GM19452 (cell line): ENCODE results near the gene TRIM14.
A peak's percentile ranks its signal among the peaks of the same experiment; 100 is the strongest.
"Not testable (repeated sequence)": the region's sequence is repeated elsewhere in the genome, so short reads cannot be mapped to it uniquely, and the experiment has no call there.

Experiments
- ATAC-seq: cut with Tn5 transposase; IDR thresholded peaks from one replicate; pipeline ENCODE4 v1.9.1; 2021; ENCODE audit not compliant: unreplicated experiment

TRIM14 gene

DNA sequence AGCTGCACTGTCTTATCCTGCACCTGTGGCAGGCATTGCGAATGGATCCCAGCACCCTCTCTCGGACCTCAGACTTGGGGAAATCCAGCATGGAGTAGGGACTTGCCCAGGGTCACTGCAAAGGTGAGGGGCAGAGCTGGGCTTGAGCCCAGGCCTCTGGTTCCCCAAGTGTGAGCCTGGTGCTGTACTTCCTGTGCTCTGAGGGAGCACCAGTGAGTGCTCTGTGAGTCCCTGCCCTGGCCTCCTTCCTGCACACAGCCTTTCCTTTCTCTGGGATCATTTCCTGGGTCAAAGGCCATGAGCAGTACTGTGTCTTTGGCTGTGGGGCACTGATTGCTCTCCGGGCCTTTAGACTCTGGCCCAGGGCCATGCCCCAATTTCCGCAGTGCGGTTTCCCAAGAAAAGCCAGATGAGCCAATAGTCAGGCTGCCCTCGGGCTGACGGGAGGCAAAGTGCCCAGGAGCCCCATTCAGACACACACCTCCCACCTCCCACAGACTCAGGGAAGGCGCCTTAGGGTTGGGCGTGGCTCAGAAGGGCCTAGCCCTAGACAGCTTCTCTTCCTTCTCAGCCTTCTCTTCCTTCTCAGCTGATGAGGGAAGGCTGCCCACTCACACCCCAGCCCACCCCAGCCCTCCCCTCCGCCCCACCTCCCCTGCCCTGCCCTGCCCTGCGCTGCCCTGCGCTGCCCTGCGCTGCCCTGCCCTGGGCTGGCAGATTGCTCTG, 23.3 kb upstream of the TRIM14 start:
- ATAC-seq, result no peak

DNA sequence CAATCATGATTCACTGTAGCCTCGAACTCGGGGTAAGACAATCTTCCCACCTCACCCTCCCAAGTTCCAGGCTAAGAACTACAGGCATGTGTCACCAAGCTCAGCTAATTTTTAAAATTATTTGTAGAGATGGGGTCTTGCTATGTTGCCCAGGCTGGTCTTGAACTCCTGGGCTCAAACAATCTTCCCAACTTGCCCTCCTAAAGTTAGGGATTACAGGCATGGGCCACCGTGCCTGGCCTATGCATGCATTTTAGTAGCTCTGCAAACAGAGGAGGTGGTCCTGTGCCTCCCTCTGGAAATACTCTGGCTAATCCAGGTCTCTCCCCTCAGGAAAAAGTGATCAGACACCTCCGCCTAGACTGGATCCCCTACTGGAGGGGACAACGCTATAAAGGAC, 21.5 kb upstream of the TRIM14 start:
- ATAC-seq, result no peak

DNA sequence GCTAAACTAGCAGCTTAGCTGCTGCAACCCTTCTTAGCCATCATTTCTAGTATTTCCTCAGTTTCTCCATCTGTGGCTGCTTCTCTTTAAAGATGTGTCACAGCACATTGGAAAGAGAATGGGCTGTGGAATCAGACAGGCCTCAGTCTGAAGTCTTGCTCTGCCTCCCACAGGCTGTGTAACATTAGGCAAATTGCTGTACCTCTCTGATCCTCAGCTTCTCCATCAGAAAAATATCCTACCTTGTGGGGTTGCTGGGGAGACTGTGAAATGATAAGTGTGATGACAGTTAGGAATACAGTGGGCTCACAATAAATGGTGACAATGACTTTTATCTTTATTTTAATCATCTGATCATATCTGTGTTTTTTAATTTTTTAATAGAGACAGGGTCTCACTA, 17.5 kb upstream of the TRIM14 start:
- no peak for ATAC-seq

DNA sequence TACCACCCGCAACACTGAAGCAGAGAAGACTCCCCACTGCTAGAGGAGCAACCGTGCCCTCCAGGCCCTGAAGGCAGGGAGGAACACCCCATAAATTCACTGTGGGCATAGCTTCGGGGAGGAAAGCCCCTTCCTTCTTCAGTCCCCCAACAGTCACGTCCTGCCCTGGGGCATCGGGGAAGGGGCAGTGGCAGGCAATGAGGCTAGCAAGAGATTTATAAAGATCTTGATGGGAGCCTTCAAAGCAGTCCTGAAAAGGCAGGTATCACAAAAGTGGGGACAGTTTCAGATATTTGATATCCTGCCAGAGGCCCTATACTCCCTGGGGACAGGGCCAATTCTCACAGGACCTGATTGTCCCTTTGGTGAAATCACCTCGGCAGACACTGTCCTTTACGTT, 16.9 kb upstream of the TRIM14 start:
- no peak for ATAC-seq

DNA sequence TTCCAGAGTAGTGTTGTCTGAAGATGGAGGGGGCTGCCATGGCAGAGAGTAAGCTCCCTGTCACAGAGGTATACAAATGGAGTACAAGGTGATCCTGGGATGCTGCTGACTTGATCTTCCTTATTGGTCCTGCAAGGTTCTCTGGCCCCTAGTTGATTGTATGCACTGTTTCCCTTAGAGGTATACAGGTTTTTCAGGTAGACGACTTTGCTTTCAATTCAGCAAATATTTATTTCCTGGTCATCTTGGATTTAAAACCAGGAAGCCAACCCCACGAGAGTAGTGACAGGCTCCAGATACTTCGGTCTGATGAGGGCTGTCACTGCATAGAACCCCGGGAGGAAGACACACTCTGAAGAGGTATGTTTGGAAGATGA, 16.5 kb upstream of the TRIM14 start:
- no peak for ATAC-seq

DNA sequence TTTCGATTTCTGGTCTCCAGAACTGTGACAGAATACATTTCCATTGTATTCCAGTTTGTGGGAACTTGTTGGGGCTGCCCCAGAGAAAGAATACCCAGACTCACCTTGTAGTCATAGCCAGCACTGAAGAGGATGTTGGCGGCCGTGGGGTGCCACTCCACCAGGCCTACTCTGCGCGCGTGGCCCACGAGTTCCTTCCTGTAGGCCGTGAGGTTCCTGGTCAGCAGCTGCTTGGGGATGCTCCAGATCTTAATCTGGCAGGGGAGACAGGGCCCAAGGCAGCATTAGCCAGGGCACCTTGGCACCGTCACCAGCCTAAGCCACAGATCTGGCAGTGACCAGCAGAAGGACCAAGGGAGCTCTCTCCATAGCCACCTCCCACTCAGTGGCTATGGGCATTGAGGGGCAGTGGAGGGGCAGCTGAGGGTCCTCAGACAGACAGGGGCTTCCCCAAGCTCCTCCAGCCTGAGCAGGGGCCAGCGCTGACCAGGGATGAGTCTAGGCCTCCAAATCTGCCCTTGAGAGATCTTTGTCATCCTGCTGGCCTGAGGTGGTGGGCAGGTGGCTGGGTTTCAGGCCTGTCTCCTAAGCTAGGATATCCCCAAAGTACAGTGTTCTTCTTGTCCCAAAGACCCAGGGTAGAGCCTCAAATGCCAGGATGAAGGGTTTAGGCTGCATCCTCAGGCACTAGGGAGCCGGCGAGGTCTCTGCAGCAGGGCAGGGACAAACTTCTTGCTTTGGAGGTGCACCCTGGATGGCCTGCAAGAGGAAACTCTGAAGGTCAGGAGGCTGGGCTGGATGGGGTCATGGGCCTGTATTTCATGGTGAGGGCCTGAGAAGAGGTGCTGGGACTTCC, 15.9 kb upstream of the TRIM14 start:
- ATAC-seq, result no peak

DNA sequence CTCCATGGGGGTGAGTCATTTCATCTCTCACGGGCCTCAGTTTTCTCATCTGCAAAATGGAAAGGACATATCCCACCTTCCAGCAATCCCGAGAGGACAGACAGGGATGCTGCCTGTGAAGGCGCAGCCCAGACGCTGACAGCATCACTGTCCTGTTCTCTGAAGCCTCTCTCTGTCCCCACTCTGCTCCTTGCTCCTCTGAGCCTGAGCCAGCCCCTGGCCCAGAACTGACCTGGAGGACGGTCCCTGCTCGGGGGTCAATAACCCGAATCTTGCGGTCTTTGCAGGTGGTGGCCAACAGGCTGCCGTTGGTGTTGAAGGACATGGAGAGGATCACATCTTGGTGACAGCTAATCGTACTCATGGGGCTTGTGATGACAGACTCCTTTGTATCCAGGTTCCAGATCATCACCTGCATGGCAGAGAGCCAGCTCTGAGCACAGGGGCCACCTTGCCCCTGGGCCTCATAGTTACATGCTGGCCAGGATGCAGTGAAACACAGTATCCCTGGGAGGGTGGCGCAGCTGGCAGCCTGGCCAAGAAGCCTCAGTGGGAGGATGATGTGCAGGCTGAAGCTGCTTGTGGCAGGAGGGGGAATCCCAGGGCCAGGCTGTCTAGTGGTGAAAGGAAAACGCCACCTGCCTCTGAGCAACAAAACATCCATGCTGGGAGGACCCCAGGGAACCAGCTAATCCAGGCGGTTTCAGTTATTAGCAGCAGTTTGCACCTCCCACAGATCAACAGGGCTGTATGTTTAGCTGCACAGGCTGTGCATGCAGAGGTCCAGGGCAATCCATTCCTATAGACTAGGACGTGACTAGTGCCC, 14.0 kb upstream of the TRIM14 start:
- ATAC-seq, result no peak

DNA sequence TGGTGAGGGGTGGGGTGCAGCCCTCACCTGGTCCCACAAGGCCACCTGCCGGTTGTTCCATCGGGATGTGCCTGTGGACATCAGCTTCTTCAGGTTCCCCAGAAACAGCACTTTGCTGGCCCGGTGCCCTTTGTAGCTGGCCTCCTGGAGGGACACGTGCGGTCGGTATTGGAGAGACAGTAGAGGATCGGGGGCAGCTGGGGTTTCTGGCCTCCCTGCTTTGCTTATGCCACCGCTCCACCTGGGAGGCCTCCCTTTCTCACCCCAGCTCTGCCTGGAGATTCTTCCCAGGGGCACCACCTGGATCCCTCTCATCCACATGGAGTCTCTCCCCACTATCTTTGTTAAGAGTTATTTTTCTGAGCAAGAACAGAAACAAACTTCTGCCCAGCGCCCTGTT, 13.1 kb upstream of the TRIM14 start:
- ATAC-seq, result no peak

DNA sequence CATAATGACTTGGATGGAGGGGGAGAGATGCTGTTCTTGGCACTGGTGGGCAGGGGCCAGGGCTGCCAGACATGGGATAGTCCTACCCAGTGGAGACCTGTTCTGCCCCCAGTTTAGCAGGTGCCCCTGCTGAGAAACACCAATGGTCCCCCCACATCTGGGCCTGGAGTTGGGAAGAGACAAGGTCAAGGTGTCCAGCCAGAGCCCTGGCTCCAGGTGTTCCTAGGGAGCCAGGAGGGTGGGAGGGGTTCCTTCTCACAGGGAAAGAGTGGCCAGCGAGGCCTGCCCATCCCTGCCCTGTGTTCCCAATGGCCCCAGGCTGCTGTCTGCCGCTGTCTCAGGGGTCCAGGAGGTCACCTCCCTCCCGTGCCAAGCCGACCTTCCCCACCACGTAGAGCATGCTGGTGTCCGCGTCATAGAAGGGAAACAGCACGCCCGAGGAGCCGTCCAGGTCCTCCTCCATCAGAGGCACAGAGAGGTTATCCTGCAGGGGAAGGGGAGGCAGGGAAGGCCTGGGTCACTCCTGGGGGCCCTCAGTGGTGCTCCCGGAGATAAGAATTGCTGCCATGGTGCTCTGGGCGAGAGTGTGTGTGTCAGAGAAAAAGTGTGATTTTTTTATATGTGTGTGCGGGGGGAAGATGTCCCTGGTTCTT, 11.7 kb upstream of the TRIM14 start:
- ATAC-seq, result no peak

DNA sequence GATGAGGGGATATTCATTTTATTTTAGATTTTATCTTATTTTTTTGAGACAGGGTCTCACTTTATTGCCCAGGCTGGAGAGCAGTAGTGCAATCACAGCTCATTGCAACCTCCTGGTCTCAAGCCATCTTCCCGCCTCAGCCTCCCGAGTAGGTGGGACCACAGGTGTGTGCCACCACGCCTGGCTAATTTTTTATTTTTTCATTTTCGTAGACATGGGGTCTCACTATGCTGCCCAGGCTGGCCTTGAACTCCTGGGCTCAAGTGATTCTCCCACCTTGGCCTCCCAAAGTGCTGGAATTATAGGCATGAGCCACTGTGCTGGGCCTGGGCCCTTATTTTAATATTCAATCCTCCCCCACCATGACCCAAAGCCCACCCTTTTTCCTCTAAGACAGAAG, 11.0 kb upstream of the TRIM14 start:
- ATAC-seq, result not testable (repeated sequence)

DNA sequence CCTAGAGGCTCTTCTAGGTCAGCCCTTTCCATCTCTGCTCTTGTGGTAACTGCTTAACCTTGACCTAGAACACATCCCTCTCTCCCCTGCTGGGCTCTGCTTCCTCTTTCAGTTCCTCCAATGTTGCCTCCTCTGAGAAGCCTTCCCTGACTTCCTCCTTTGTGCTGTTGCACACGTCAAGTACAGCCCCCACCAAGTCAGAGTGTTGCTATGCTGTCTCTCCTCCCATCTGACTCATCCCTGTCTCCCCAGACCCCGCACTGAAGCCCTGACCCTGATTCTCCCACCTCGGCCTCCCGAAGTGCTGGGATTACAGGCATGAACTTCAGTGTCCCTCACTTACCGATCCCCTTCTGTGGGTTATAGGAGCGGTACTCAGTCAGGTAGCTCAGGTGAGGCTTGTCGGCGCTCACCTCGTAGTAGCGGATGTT, 10.4 kb upstream of the TRIM14 start:
- peak; percentile 83 for ATAC-seq

DNA sequence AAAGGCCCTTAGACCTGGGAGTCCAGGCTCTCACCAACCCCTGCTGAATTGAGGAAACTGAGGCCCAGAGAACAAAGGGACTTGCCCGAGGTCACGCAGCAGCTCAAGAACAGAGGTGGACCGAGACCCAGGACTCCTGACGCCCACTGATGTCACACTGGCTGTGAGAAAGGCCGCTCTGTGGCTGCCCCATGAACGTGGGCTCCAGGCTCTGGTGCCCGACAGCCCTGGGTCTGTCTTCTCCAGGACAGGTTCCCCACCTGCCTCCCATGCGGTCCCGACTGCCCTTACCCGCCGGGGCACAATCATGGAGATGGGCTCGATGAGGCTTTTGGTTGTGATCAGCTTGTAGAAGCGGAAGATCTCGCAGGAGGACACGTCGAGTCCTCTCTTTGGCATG, 9.3 kb upstream of the TRIM14 start:
- no peak for ATAC-seq

DNA sequence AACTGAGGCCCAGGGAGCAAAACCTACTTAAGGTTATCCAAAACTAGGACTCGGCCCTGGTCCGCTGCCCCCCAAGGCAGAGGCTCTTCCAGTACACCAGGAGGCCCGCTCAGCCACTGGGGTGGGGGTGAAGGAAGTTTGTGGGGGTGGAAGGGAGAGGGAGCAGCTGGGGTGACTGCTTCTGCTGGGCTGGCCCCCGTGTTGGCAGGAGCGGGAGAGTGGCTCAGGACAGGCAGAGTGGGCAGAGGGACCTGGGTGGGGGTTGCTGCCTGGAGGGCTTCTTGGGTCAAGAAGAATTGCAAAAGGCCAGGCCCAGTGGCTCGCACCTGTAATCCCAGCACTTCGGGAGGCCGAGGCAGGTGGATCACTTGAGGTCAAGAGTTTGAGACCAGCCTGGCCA, 8.2 kb upstream of the TRIM14 start:
- ATAC-seq, result no peak

DNA sequence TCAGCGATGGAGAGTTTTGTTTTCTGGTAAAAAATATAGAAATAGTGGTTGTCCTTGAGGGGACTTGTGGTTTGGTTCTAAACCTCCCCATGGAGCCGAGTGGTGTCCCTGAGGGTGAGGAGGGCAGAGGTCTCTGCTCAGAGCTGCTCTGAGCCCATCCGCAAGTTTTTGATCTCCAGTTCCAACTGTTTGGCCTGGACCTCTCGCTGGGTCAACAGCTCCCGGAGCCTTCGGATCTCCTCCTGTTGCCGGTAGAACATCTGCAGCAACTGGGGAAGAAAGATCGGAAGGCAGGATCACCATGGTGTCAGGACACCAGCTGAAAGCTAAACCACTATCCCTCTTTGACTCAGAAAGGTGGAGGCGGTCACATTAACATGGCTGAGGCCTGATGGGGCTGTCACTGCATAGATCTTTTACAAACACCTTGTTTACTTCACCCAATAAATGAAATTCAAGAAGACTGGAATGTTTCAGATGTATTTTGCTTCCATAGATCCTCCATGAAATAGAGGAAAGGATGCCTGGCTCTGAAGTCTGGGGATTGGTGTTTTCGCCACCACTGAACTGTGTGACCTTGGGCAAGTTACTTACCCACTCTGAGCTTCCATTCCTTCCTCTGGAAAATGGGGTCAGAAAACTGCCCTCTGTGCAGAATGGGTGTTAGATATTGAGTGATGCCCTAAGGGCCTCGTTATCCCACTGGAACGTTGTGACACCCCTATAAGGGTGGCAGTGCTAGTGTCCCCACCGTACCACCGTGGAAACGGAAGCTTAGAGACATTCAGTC, 5.8 kb upstream of the TRIM14 start:
- ATAC-seq, result no peak

DNA sequence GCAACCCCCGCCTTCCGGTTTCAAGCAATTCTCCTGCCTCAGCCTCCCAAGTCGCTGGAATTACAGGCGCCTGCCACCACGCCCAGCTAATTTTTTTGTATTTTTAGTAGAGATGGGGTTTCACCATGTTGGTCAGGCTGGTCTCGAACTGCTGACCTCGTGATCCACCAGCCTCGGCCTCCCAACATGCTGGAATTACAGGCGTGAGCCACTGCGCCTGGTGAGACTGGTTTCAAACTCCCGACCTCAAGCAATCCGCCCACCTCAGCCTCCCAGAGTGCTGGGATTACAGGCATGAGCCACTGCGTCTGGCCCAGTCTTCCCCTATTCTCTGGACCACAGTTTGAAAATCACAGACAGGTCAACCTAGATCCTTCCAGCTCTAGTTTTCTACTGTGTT, 5.1 kb upstream of the TRIM14 start:
- ATAC-seq, result not testable (repeated sequence)

DNA sequence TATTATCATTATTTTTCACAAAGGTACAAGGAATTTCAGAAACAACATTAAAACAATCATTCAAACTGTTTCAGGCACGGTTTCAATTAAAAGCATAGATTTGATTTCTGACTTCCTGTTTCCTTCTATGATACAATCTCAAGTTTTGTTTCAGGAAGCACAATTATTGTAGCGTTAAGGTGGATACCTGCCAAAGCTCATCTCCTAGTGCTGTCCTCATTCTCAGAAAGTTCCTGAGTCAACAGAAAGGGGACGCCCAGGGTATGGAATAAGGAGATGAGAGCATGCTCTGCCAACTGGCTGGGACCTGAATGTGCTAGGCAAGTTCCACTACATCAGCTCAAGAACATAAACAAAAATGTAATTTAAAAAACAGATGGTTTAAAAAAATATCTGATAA, 2.0 kb upstream of the TRIM14 start:
- ATAC-seq, result no peak

DNA sequence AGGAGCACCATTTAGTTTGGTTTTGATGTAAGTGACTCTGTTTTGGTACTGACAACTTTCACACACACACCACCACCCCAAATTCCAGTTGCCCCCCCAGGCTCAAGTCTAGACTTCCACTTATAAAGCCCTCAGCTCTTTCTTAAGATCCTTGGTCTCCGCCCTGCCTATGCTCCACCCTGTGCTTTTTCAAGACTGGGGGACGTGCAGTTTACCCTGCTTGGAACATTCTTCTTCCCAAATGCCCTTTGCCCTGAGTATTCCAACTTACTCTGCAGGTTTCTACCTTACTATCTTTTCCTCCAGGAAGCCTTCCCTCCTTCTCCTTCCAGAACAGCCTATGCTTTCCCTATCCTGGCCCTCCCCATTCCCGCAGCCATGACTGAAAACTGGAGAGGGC, 1.5 kb upstream of the TRIM14 start:
- ATAC-seq, result no peak

DNA sequence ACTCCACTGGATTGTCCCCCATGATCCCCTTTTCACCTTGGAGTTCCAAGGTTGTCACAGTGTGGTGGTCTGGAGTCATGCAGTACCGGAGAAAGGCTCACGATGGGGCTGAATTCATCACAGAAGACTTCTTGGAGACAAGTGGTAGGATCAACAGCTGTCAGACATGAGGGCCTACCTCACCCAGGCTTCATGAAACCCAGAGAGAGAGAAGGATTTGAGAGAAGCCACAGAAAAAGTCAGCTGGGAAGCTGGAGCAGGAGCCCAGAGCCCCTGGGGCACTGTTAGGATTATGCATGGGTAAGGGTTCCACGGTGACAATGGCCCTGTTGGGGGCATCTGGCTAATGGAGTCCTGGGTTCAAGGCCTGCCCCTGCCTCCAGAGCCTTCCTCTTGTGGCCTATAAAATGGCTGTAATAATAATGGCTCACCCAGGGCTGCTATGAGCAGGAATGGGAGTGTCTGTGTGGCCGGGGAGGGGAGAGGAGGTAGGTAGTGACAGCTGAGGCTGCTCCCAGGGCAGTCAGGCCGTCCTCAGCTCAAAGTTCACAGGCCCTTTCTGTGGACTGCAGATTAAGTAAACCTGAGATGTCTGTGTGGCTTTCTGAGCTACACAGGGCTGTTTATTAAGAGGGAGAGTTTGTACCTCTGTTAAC, 910 bp downstream of the TRIM14 start:
- peak; percentile 45 for ATAC-seq

DNA sequence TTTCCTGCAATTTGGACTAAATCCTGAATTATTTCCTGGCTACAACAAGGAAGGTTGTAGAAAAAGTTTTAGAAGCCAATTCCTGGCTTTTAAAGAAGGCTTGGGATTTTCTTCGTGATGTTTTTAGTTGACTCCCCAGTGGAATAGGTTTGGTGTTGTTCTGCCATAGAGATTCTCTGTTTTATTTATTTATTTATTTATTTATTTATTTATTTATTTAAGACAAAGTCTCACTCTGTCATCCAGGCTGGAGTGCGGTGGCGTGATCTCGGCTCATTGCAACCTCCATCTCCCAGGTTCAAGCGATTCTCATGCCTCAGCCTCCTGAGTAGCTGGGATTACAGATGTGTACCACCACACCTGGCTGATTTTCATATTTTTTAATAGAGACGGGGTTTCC, 1.9 kb downstream of the TRIM14 start:
- not testable (repeated sequence) for ATAC-seq

DNA sequence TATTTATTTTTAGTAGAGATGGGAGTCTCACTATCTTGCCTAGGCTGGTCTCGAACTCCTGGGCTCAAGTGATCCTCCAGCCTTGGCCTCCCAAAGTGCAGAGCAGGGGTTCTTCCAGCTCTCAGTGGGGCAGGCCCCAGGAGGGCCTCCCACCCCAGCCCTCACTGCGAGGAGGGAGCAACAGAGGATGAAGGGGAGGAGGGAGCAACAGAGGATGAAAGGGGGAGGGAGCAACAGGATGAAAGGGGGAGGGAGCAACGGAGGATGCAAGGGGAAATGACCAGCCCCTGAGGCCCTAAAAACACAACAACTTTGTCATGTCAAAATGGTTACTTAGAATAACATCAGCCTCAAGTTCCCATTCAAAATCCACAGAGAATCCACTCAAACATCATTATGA, 10.0 kb downstream of the TRIM14 start:
- no peak for ATAC-seq
